ENCODE results near the gene SGK1.
"Not testable (repeated sequence)": the region's sequence is repeated elsewhere in the genome, so short reads cannot be mapped to it uniquely, and the experiment has no call there.

- TF ChIP-seq OVOL2 (CRISPR knock-in tag; IDR thresholded peaks at IDR 0.05; ENCODE audit: borderline replicate concordance); MAX (CRISPR knock-in tag; IDR thresholded peaks at IDR 0.05); IRF2 (CRISPR knock-in tag; IDR thresholded peaks at IDR 0.05; ENCODE audit: borderline replicate concordance, low read depth); ZSCAN18 (CRISPR knock-in tag; IDR thresholded peaks at IDR 0.05); TCF7 (CRISPR knock-in tag; IDR thresholded peaks at IDR 0.05; ENCODE audit: low read depth); CTCF (IDR thresholded peaks at IDR 0.05); ZNF423 (CRISPR knock-in tag; IDR thresholded peaks at IDR 0.05); ATF2 (CRISPR knock-in tag; IDR thresholded peaks at IDR 0.05; ENCODE audit: borderline replicate concordance, low read depth); E2F4 (CRISPR knock-in tag; IDR thresholded peaks at IDR 0.05; ENCODE audit: borderline replicate concordance, low read depth); CREM (CRISPR knock-in tag; IDR thresholded peaks at IDR 0.05): not testable (repeated sequence)
Observed at GRCh38 chr6:134181251-134181650, 136.7 kb downstream of the SGK1 start.
